GM12878 (cell line): ENCODE results near the gene NLGN4X.

Experiments used
- ESRRA ChIP-seq: IDR thresholded peaks from 2 replicates; pipeline ENCODE4 v1.6.1; 2012; ENCODE audit warnings: mild to moderate bottlenecking, low read length, improper control_type of control experiment
- EZH2 ChIP-seq: IDR thresholded peaks from 2 replicates; pipeline ENCODE4 v1.6.1; 2012; ENCODE audit warnings: low read depth, mild to moderate bottlenecking, control low read depth, inconsistent platforms, low read length, borderline replicate concordance; ENCODE audit not compliant: control insufficient read depth
- KDM1A ChIP-seq: fragments of 200-600 bp; sonication (generic); IDR thresholded peaks from 2 replicates; pipeline ENCODE4 v1.6.1; 2016; ENCODE audit warnings: borderline replicate concordance
- RCOR1 ChIP-seq: conservative IDR thresholded peaks from 2 replicates; pipeline ENCODE4 v1.6.1; 2012; ENCODE audit warnings: low read depth, low read length, improper control_type of control experiment
- TBL1XR1 ChIP-seq: IDR thresholded peaks from 2 replicates; pipeline ENCODE4 v1.6.1; 2012; ENCODE audit warnings: low read depth, low read length, improper control_type of control experiment

- TF ChIP-seq ESRRA (no peak), KDM1A (no peak), EZH2 (no peak), TBL1XR1 (no peak), RCOR1 (no peak)
These were observed 18.4 kb downstream of the NLGN4X start for GRCh38 chrX:6210230-6210629.
